Stomach (tissue), 4 donors: Measurements from ENCODE around the gene ARHGAP35.

Experiments used
- EP300 ChIP-seq: sonication (generic); formaldehyde crosslinking; IDR thresholded peaks from one replicate; pipeline ENCODE4 v1.6.1; 2017; ENCODE audit warnings: antibody characterized with exemption
- POLR2A ChIP-seq, 4 donors: fragments of 450-650 bp; IDR thresholded peaks; one replicate each; pipeline ENCODE4 v1.6.1; 2016; ENCODE audit warnings: antibody characterized with exemption in 4 of 4, control low read depth in 2 of 4, mild to moderate bottlenecking in 1 of 4, moderate library complexity in 1 of 4
- POLR2AphosphoS5 ChIP-seq, 3 donors: sonication (generic); formaldehyde crosslinking; IDR thresholded peaks; one replicate each; pipeline ENCODE4 v1.6.1; 2016; ENCODE audit warnings: antibody characterized with exemption in 3 of 3
- TF ChIP-seq, protein P1 (sequence below), 7 experiments: fragments of 450-650 bp in 4 of 7; fragments of 200-600 bp in 3 of 7; sonication (generic) in 3 of 7; IDR thresholded peaks; one replicate each; pipeline ENCODE4 v1.5.1; 2016 to 2019; ENCODE audit warnings: antibody characterized with exemption in 7 of 7, control low read depth in 2 of 7, mild to moderate bottlenecking in 1 of 7

DNA sequence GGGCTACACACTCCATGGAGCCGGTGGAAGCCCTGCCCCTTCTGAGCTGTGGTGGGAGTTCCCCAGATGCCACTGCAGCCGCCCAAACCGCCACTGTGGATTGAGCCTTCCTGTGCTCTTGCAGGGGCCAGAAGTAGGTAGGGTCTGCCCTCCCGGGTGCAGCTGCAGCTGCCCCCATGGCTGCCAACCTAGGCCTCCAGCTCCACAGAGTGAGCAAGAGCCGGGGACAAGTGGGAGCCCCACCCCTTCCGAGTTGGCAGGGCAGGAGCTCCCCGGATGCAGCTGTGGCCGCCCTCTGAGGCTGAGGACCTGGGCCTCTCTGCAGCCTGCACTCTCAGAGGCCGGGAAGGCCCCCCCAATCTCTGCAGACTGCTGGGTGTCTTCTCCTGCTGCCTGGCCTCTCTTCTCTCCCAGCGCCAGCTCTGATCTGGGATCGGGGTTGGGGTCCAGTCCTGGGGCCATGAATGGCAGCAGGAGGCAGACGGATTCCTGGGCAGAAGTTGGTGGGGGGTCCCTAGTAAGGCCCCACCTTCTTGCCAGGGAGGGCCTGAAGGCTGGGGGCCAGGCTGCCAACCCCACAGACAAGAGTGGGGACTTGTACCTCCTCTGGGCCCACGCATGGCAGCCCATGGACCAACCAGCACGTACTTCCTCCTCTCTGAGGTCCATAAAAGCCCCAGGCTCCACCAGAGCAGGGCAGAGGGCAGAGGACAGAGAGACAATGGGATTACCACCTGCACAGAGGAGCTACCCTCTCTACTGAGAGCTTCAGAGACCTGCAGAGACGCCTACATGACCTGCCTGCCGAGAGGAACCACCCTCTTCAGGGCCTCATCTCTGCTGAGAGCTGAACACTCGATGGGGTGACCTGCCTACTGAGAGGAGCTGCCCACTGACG, 39.0 kb upstream of the ARHGAP35 start:
- TF ChIP-seq, protein P1, sequence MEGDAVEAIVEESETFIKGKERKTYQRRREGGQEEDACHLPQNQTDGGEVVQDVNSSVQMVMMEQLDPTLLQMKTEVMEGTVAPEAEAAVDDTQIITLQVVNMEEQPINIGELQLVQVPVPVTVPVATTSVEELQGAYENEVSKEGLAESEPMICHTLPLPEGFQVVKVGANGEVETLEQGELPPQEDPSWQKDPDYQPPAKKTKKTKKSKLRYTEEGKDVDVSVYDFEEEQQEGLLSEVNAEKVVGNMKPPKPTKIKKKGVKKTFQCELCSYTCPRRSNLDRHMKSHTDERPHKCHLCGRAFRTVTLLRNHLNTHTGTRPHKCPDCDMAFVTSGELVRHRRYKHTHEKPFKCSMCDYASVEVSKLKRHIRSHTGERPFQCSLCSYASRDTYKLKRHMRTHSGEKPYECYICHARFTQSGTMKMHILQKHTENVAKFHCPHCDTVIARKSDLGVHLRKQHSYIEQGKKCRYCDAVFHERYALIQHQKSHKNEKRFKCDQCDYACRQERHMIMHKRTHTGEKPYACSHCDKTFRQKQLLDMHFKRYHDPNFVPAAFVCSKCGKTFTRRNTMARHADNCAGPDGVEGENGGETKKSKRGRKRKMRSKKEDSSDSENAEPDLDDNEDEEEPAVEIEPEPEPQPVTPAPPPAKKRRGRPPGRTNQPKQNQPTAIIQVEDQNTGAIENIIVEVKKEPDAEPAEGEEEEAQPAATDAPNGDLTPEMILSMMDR (IDR thresholded peaks at IDR 0.05) = no peak
- no peak for TF ChIP-seq POLR2A (IDR thresholded peaks at IDR 0.05)
- TF ChIP-seq POLR2AphosphoS5 (IDR thresholded peaks at IDR 0.05) = no peak
- no peak for TF ChIP-seq EP300
